Left colon (tissue), 2 donors: ENCODE measurements around the gene TMEM245. TPM values are rescaled to one million over a fixed set of nuclear protein-coding genes. Genes with fewer than 3 reads are reported as not detected.
"Not testable (repeated sequence)": the region's sequence is repeated elsewhere in the genome, so short reads cannot be mapped to it uniquely, and the experiment has no call there.

Experiments used
- ATAC-seq: fragments of 200-7000 bp; cut with Tn5 transposase; one replicate; pipeline ENCODE4 v1.9.1; 2020; ENCODE audit warnings: mild to moderate bottlenecking, moderate library complexity
- DNase-seq, 2 donors: peaks; one replicate each; pipeline ENCODE4 v3.0.0-alpha.2; 2020
- intact Hi-C, 2 donors: fragments of 100-400 bp; cut with DNase I in 1 of 2; cut with micrococcal nuclease in 1 of 2; formaldehyde crosslinking; loops; one replicate each; pipeline versions ENCODE4 v1.11.2 to v1.14.0; 2022; cut with DNase I, micrococcal nuclease
- total RNA-seq, 2 donors: library from RNA; stranded (reverse); fragmentation: NEBNext Ultra II Directional; extraction: Animal tissue kit (Norgen Biotek cat#: 25700); gene quantifications; one replicate each; pipeline ENCODE4 v1.2.1, GENCODE V29; 2021
- donor health status: DM: no; HTN: no; CAD: no.
- donor health status: DM: yes; HTN: yes; CAD: no.

Gene TMEM245
- total RNA-seq, 2 donors from 2014 or later: 33.7 to 37.0 TPM

DNA sequence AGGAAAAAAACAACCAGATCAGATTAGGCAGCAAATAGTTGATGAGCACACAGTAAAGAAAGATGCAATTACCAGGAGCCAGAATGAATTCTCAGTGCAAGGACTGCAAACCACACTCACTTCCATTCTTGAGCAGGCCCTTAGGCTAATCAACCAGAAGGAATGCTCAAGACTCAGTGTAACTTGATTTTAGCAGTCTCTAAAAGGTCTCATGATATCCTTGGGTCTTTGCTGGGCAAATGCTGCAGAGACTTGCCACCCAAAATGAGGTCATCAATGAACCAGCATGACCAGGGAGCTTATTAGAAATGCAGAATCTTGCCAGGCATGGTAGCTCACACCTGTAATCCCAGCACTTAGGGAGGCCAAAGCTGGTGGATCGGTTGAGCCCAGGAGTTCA lies 20.1 kb upstream of the TMEM245 start:
- DNase-seq: no peak
- no peak for ATAC-seq
- intact Hi-C loops: no loop called here

DNA sequence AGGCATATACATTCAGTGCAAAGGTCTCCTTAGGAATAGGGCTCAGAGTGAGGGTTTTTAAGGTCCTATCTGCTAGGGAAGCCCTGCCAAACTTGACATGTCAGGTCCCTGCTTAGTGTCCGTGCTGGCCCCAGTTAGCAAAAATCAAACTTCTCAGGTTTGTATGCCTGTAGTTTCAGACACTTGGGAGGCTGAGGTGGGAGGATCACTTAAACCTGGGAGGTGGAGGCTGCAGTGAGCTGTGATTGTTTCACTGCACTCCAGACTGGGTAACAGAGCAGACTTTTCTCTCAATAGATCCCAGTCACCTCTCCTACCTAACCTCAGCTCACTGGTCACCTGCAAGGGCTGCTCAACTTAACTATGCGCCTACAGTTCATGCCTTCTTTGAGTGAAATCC lies 18.7 kb upstream of the TMEM245 start:
- DNase-seq (no peak), ATAC-seq (no peak)
- intact Hi-C loops: no loop called here

- intact Hi-C loops: no loop called here
- DNase-seq (no peak), ATAC-seq (no peak)
Observed at GRCh38 chr9:109134167-109134578, 14.4 kb upstream of the TMEM245 start.

GRCh38 chr9:109133533-109133932 lies 13.8 kb upstream of the TMEM245 start:
- intact Hi-C loops: no loop called here
- no peak for ATAC-seq
- no peak for DNase-seq

DNA sequence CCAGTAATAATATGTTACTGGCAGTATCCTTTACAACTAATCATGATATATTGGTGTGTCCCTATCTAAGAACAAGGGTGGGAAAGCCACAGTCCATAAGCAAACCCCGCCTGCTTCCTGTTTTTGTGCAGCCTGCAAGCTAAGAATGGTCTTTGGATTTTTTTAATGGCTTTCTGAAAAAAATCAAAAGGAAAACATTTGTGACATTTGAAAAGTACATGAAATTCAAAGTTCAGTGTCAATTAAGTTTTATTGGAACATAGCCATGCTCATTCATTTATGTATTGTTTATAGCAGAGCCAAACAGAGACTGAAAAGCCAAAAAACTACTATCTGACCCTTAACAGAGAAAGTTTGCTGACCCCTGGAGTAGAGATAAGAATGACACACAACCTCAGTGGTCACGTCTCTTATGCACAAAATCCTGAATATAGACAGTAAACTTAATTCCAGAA lies 12.8 kb upstream of the TMEM245 start:
- intact Hi-C loops: no loop called here
- DNase-seq: no peak
- ATAC-seq: peak; percentile 59

DNA sequence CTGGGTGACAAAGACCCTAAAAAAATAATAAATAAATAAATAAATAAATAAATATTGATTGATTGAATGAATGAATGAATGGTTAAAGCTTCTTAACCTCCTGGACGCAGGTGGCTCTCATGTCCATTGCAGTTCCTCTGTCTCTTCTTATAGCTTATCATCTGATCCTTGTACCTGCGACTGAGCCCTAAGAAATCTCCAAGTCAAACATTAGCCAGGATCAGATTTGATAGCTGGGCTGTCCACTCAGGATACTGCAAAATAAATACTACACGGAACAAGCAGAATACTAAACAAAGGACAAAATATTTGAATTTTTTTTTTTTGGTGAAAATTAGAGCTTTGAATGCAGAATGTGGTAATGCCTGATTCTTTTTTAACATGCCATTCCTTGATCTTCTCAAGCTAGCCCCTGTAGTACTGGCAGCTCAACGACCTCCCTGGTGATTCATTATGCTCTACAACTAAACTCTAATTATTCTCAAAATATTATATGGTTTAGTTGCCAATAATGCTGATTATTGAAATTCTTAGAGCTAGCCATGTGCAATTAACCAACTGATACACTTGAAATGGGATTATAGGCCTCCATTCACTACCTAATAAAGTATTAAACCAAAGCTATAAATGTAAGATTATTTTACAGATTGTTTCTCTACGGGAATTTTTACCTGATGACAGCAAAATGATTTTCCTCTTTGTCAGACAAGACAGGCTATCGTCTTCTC lies 9.9 kb upstream of the TMEM245 start:
- ATAC-seq (peak; percentile 90), DNase-seq (no peak)
- intact Hi-C loops: no loop called here

DNA sequence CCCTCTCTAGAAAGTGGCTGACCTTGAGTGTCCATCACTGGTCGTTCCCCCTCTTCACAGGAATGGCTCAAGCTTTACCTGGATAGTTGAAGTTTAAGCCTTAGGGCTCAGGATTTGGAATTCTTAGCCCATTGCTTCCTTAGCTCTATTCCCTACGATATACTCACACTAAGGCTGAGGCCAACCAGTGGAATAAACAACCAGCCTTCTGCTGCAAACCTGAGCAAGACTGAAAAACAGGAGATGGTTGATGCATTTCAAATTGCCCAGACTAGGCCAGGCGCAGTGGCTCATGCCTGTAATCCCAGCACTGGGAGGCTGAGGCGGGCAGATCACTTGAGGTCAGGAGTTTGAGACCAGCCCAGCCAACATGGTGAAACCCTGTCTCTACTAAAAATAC lies 6.9 kb upstream of the TMEM245 start:
- intact Hi-C loops, DNase-seq, ATAC-seq: not testable (repeated sequence)

DNA sequence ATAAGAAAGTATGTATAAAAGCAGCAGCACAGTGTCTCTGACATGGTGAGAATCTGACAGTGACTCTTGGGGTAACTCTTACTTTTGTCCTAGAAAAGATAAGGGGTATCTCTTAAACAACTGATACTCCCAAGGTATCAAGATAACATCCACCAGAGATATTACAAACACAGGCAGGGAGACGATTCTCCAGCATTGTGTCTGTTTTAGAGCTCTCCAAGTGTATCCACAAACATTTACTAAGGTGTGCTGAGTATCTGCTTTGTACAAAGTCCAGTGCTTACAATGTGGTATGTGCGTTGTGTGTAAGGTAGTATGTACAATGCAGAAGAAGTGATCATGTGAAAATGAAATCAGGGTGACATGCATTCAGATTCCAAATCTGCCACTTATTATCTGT lies 4.4 kb upstream of the TMEM245 start:
- intact Hi-C loops: no loop called here
- ATAC-seq (no peak), DNase-seq (no peak)

GRCh38 chr9:109122726-109123621 lies 3.2 kb upstream of the TMEM245 start:
- DNase-seq (no peak), ATAC-seq (no peak)
- intact Hi-C loops: no loop called here

- intact Hi-C loops: no loop called here
- DNase-seq (no peak), ATAC-seq (no peak)
Observed at GRCh38 chr9:109121232-109121796, 1.6 kb upstream of the TMEM245 start.

GRCh38 chr9:109120204-109120789 lies 550 bp upstream of the TMEM245 start:
- ATAC-seq: no peak
- intact Hi-C loops: no loop called here
- no peak for DNase-seq

DNA sequence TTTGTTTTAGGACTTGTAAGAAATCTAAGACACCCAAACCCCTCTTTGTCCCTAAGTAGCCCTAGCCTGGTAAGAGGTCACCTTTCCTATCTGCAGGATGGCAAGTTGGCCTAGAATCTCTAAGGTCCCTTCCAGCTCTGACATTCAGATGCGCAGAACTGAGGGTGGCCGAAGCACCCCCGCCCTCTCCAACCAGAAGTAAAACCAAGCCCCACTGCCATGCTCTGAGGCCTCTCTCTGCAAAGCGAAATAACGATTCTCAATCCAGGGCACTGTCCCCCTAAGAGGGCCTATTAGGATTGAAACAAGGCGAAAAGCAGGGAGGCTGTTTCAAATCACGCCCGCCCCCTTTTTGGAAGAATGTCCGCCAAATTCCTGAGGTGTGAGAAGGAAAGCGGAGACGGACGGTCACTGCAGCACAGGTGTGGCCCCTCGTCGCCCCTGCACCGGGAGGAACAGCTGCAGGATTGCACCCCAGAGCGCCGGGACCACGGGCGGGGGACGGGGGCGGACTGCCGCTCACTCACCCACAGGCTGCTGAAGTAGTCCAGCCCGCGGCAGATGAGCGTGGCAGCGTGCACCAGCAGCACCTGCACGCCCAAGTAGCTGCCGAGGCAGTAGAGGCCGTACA lies 824 bp downstream of the TMEM245 start:
- peak in 1 of 2 donors; percentile 34 for DNase-seq
- intact Hi-C loops: no loop called here
- ATAC-seq: peak; percentile 12

- peak; percentile 17 for ATAC-seq
- intact Hi-C loops: no loop called here
- DNase-seq: peak in 1 of 2 donors; percentile 42
Observed at GRCh38 chr9:109117856-109118807, 1.6 kb downstream of the TMEM245 start.

DNA sequence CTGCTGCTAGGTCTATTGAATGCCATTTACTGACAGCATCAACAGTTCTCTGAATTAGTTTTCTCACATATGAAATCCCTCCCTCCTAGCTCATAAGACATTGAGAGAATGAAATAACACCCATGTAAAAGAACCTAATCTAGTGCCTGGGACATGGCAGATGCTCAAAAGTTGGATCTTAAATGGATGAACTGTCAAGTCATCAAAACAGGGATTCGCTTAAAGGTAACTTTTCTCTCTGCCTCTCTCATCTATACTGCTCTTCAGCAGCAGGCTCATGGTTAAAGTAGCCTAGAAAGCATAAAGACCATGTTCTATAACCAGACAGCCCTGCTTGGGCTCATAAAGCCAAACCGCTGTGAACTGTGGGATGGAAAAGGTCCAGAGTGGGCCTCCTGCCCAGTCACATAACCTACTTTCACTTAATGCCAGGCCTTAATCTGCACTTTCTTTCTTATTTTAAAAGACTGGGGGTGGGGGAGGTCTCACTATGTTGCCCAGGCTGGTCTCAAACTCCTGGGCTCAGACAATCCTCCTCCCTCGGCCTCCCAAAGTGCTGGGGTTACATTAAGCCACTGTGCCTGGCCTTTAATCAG lies 3.7 kb downstream of the TMEM245 start:
- DNase-seq: no peak
- no peak for ATAC-seq
- intact Hi-C loops: no loop called here

GRCh38 chr9:109114670-109115069 lies 5.1 kb downstream of the TMEM245 start:
- no peak for DNase-seq
- ATAC-seq: no peak
- intact Hi-C loops: no loop called here

GRCh38 chr9:109113892-109114609 lies 5.7 kb downstream of the TMEM245 start:
- DNase-seq: no peak
- no peak for ATAC-seq
- intact Hi-C loops: no loop called here

DNA sequence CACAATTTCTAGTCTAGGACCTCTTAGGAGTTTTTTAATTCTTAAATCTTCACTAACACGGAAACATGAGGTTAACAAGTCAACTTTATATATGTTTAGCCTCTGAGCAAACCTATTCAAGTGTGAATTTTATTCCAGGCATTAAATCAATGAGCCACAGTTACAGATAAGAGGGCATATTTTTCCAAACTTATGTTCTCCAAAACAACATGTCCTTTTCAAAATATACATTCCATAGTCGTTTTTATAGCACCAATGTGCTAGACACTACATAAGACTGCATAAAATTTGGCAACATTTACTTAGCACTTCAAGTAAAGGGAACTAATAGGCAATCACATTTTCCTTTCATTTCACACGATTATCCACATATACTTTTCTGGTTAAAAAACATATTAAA lies 6.5 kb downstream of the TMEM245 start:
- DNase-seq: no peak
- intact Hi-C loops: no loop called here
- no peak for ATAC-seq
